Gastrocnemius medialis (tissue), 4 donors: ENCODE results near the gene DCTN1.

Source experiments
- CTCF ChIP-seq, 5 experiments: fragments of 450-650 bp in 3 of 5; fragments of 200-600 bp in 2 of 5; sonication (generic) in 2 of 5; IDR thresholded peaks in 4 of 5; conservative IDR thresholded peaks in 1 of 5; 1 replicate in 4 of 5; 2 replicates in 1 of 5; pipeline ENCODE4 v1.5.1; 2016 to 2019; ENCODE audit warnings: antibody characterized with exemption in 5 of 5, mild to moderate bottlenecking in 3 of 5, moderate library complexity in 3 of 5
- POLR2A ChIP-seq, 2 donors: fragments of 450-650 bp; IDR thresholded peaks; one replicate each; pipeline ENCODE4 v1.6.1; 2017; ENCODE audit warnings: antibody characterized with exemption in 2 of 2, mild to moderate bottlenecking in 2 of 2, moderate library complexity in 2 of 2

- TF ChIP-seq CTCF (IDR thresholded peaks at IDR 0.05 in 4 of 5, conservative IDR thresholded peaks at IDR 0.05 in 1 of 5) (peak; percentile 70 to 93 (median 79)), POLR2A (IDR thresholded peaks at IDR 0.05) (no peak)
Observed at GRCh38 chr2:74334931-74335333, 45.2 kb downstream of the DCTN1 start.
